K562 (cell line): ENCODE measurements around the gene WEE1. TPM values are rescaled to one million over a fixed set of nuclear protein-coding genes. Genes with fewer than 3 reads are reported as not detected.

Experiments
- ARID1B ChIP-seq: fragments of 450-650 bp; IDR thresholded peaks from 2 replicates; pipeline ENCODE4 v1.6.1; 2016; ENCODE audit warnings: antibody characterized with exemption, mild to moderate bottlenecking, inconsistent platforms
- ATF1 ChIP-seq, 2 experiments: fragments of 450-650 bp in 1 of 2; IDR thresholded peaks; 2 replicates each; pipeline ENCODE4 v1.6.1; 2016; ENCODE audit warnings: missing compliant biosample characterization in 1 of 2, missing genetic modification characterization in 1 of 2
- ATF7 ChIP-seq: fragments of 450-650 bp; IDR thresholded peaks from 2 replicates; pipeline ENCODE4 v1.7.1; 2014; ENCODE audit warnings: mild to moderate bottlenecking, moderate library complexity
- CBX1 ChIP-seq: sonication (generic); IDR thresholded peaks from 2 replicates; pipeline ENCODE4 v1.6.1; 2016; ENCODE audit warnings: antibody characterized with exemption, low read depth, mild to moderate bottlenecking
- CTBP1 ChIP-seq: fragments of 450-650 bp; IDR thresholded peaks from 2 replicates; pipeline ENCODE4 v1.6.1; 2016; ENCODE audit warnings: borderline replicate concordance
- EHMT2 ChIP-seq: fragments of 450-650 bp; IDR thresholded peaks from 2 replicates; pipeline ENCODE4 v1.6.1; 2018; ENCODE audit warnings: antibody characterized with exemption
- JUND ChIP-seq, 2 experiments: IDR thresholded peaks; 2 replicates in 1 of 2; 3 replicates in 1 of 2; pipeline ENCODE4 v1.6.1; 2011; ENCODE audit warnings: borderline replicate concordance in 2 of 2, low read depth in 2 of 2, low read length in 2 of 2, improper control_type of control experiment in 1 of 2, missing biosample characterization in 1 of 2, missing genetic modification characterization in 1 of 2, missing genetic modification reagents in 1 of 2
- KDM1A ChIP-seq, 2 experiments: fragments of 450-650 bp; IDR thresholded peaks; 2 replicates each; pipeline ENCODE4 v1.6.1; 2016; ENCODE audit warnings: mild to moderate bottlenecking in 2 of 2
- NCOR1 ChIP-seq: fragments of 450-650 bp; IDR thresholded peaks from 2 replicates; pipeline ENCODE4 v1.6.1; 2016; ENCODE audit warnings: mild to moderate bottlenecking, moderate library complexity
- NFIC ChIP-seq: fragments of 450-650 bp; IDR thresholded peaks from 2 replicates; pipeline ENCODE4 v1.6.1; 2017; ENCODE audit warnings: mild to moderate bottlenecking, inconsistent platforms
- RCOR1 ChIP-seq, 2 experiments: IDR thresholded peaks; 2 replicates each; pipeline ENCODE4 v1.6.1; 2012; ENCODE audit warnings: low read depth in 2 of 2, low read length in 2 of 2, borderline replicate concordance in 1 of 2, improper control_type of control experiment in 1 of 2
- SOX6 ChIP-seq: fragments of 450-650 bp; IDR thresholded peaks from 2 replicates; pipeline ENCODE4 v1.6.1; 2014; ENCODE audit warnings: mild to moderate bottlenecking
- polyA plus RNA-seq, 8 experiments: library from polyadenylated mRNA; depleted of rRNA in 4 of 8; stranded (reverse) in 5 of 8; unstranded in 3 of 8; fragments of >200 nt; fragmentation: Nextera tagmentation in 2 of 8; fragmentation: Illumina TruSeq in 1 of 8; extraction: Ambion mirVana in 2 of 8; extraction: Trizol in 1 of 8; gene quantifications; 2 replicates each; pipeline versions ENCODE4 v1.2.1 to v1.2.3, GENCODE V29; 2011 to 2014; ENCODE audit warnings: inconsistent platforms in 1 of 8, missing spikeins in 1 of 8
- total RNA-seq, 7 experiments: library from RNA; depleted of rRNA in 6 of 7; stranded (reverse); fragments of >200 nt in 6 of 7; fragmentation: Illumina TruSeq in 2 of 7; extraction: Trizol in 2 of 7; gene quantifications; 2 replicates each; pipeline versions ENCODE4 v1.2.1 to v1.2.3, GENCODE V29; 2011 to 2021; ENCODE audit warnings: low replicate concordance in 1 of 7
- TF ChIP-seq, protein P1 (sequence below), 2 experiments: fragments of 450-650 bp; IDR thresholded peaks; 2 replicates each; pipeline ENCODE4 v1.6.1; 2016; ENCODE audit warnings: mild to moderate bottlenecking in 2 of 2, borderline replicate concordance in 1 of 2, low read depth in 1 of 2, moderate library complexity in 1 of 2
- TF ChIP-seq, protein P2 (sequence below): IDR thresholded peaks from 2 replicates; pipeline ENCODE4 v1.6.1; 2012; ENCODE audit warnings: low read depth, low read length, improper control_type of control experiment, borderline replicate concordance
- TF ChIP-seq, protein P3 (sequence below): fragments of 250-450 bp; sonication (Bioruptor Pico); IDR thresholded peaks from 2 replicates; pipeline ENCODE4 v1.9.0; 2021; ENCODE audit warnings: mild to moderate bottlenecking, inconsistent platforms

WEE1 gene
- total and polyA plus RNA-seq, 9 of the 15 experiments (the other 6 are each of a cell fraction or from before 2014, with no cell fraction given), result 21.9 to 99.0 (median 67.4) TPM

DNA sequence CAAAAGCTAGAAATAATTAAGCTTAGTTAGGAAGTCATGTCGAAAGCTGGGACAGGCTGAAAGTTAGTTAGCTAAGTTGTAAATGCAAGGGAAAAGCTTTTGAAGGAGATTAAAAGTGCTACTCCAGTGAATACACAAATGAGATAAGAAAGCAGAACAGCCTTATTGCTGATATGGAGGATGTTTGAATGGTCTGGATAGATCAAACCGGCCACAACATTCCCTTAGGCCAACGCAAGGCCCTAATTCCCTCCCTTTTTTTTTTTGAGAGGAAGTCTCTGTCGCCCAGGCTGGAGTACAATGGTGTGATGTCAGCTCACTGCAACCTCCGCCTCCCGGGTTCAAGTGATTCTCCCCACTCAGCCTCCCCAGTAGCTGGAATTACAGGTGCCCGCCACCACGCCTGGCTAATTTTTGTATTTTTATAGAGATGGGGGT, 23.3 kb upstream of the WEE1 start (continued):
- TF ChIP-seq, protein P1, sequence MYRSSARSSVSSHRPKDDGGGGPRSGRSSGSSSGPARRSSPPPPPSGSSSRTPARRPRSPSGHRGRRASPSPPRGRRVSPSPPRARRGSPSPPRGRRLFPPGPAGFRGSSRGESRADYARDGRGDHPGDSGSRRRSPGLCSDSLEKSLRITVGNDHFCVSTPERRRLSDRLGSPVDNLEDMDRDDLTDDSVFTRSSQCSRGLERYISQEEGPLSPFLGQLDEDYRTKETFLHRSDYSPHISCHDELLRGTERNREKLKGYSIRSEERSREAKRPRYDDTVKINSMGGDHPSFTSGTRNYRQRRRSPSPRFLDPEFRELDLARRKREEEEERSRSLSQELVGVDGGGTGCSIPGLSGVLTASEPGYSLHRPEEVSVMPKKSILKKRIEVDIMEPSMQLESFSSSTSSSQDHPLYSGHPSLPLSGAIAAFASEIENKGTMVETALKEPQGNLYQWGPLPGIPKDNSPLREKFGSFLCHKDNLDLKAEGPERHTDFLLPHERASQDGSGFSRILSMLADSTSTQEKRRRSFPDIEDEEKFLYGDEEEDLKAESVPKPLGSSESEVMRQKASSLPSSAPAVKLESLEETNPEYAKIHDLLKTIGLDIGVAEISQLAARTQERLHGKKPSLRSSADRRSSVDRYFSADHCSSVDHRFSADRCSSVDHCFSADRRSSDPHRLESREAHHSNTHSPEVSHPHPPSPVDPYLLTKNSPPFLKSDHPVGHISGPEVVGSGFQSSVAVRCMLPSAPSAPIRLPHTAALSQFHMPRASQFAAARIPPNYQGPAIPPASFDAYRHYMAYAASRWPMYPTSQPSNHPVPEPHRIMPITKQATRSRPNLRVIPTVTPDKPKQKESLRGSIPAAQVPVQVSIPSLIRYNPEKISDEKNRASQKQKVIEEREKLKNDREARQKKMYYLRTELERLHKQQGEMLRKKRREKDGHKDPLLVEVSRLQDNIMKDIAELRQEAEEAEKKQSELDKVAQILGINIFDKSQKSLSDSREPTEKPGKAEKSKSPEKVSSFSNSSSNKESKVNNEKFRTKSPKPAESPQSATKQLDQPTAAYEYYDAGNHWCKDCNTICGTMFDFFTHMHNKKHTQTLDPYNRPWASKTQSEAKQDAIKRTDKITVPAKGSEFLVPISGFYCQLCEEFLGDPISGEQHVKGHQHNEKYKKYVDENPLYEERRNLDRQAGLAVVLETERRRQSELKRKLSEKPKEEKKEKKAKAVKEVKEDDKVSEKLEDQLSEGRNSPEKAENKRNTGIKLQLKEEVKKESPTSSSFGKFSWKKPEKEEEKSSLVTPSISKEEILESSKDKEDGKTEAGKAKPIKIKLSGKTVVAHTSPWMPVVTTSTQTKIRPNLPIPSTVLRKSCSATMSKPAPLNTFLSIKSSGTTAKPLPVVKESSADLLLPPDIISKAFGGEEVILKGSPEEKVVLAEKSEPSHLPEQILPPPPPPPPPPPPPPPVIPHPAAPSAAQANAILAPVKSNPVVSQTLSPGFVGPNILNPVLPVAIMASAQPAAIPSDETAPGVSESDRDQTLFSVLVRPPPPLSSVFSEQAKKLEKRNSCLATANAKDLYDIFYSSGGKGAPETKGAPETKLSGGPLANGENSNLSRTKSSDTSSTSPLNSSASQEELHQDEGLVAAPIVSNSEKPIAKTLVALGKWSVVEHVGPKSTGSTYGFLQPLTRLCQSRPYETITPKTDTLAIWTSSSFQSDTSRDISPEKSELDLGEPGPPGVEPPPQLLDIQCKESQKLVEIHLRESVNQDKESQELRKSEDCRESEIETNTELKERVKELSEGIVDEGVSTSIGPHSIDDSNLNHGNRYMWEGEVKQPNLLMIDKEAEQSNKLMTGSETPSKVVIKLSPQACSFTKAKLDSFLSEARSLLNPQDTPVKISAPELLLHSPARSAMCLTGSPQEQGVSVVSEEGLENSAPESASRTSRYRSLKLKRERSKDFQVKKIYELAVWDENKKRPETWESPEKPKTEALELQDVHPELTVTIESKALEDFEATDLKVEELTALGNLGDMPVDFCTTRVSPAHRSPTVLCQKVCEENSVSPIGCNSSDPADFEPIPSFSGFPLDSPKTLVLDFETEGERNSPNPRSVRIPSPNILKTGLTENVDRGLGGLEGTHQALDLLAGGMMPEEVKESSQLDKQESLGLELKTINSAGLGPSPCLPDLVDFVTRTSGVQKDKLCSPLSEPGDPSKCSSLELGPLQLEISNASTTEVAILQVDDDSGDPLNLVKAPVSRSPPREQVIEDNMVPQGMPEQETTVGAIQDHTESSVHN (IDR thresholded peaks at IDR 0.05; ENCODE audit: borderline replicate concordance in 1 of 2, low read depth in 1 of 2), result no peak
- TF ChIP-seq ATF1 (CRISPR knock-in tag; IDR thresholded peaks at IDR 0.05) (no peak), ATF1 (tag; IDR thresholded peaks at IDR 0.05) (peak; percentile 22; the same call in 1 of the 2 replicates), JUND (IDR thresholded peaks at IDR 0.05; ENCODE audit: borderline replicate concordance, low read depth, low read length) (peak; percentile 36; the same call in 1 of the 2 replicates), JUND (tag; IDR thresholded peaks at IDR 0.05; ENCODE audit: borderline replicate concordance, low read depth, low read length) (peak; percentile 34; the same call in 1 of the 3 replicates), SOX6 (peak; percentile 68; the same call in 1 of the 2 replicates), NFIC (peak; percentile 23; the same call in 1 of the 2 replicates), RCOR1 (IDR thresholded peaks at IDR 0.05; ENCODE audit: borderline replicate concordance in 1 of 2, low read depth in 2 of 2, low read length in 2 of 2) (peak in 1 of 2 experiments; percentile 45; a peak in 2 of 4 replicates), KDM1A (IDR thresholded peaks at IDR 0.05) (peak; percentile 47 to 53; a peak in 3 of 4 replicates), ARID1B (peak; percentile 80), ATF7 (0 out of 2 replicates have a peak, but pooled peaks have one; percentile 18), NCOR1 (peak; percentile 66), EHMT2 (0 out of 2 replicates have a peak, but pooled peaks have one; percentile 19), CBX1 (no peak), CTBP1 (peak; percentile 54; the same call in 1 of the 2 replicates)
- TF ChIP-seq, protein P2, sequence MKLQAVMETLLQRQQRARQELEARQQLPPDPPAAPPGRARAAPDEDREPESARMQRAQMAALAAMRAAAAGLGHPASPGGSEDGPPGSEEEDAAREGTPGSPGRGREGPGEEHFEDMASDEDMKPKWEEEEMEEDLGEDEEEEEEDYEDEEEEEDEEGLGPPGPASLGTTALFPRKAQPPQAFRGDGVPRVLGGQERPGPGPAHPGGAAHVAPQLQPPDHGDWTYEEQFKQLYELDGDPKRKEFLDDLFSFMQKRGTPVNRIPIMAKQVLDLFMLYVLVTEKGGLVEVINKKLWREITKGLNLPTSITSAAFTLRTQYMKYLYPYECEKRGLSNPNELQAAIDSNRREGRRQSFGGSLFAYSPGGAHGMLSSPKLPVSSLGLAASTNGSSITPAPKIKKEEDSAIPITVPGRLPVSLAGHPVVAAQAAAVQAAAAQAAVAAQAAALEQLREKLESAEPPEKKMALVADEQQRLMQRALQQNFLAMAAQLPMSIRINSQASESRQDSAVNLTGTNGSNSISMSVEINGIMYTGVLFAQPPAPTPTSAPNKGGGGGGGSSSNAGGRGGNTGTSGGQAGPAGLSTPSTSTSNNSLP, result peak; percentile 62; the same call in 1 of the 2 replicates
- TF ChIP-seq, protein P3, sequence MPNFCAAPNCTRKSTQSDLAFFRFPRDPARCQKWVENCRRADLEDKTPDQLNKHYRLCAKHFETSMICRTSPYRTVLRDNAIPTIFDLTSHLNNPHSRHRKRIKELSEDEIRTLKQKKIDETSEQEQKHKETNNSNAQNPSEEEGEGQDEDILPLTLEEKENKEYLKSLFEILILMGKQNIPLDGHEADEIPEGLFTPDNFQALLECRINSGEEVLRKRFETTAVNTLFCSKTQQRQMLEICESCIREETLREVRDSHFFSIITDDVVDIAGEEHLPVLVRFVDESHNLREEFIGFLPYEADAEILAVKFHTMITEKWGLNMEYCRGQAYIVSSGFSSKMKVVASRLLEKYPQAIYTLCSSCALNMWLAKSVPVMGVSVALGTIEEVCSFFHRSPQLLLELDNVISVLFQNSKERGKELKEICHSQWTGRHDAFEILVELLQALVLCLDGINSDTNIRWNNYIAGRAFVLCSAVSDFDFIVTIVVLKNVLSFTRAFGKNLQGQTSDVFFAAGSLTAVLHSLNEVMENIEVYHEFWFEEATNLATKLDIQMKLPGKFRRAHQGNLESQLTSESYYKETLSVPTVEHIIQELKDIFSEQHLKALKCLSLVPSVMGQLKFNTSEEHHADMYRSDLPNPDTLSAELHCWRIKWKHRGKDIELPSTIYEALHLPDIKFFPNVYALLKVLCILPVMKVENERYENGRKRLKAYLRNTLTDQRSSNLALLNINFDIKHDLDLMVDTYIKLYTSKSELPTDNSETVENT, result no peak
